ENCODE results near the gene SAMHD1.

DNA sequence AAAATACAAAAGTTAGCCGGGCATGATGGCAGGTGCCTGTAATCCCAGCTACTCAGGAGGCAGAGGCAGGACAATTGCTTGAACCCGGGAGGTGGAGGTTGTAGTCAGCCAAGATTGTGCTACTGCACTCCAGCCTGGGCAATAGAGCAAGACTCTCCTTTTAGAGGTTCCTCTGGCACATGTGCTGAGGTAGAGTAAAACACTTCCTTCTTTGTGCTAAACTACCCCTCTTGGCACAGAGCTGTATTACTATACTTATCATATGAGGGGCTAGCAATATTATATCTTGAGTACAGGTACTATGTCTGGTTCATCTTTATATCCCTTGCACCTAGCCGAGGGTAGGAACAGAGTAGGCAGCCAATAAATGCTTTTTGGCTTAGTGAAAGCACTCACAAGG is 40.2 kb upstream of the SAMHD1 start:
- TF ChIP-seq, protein P1, sequence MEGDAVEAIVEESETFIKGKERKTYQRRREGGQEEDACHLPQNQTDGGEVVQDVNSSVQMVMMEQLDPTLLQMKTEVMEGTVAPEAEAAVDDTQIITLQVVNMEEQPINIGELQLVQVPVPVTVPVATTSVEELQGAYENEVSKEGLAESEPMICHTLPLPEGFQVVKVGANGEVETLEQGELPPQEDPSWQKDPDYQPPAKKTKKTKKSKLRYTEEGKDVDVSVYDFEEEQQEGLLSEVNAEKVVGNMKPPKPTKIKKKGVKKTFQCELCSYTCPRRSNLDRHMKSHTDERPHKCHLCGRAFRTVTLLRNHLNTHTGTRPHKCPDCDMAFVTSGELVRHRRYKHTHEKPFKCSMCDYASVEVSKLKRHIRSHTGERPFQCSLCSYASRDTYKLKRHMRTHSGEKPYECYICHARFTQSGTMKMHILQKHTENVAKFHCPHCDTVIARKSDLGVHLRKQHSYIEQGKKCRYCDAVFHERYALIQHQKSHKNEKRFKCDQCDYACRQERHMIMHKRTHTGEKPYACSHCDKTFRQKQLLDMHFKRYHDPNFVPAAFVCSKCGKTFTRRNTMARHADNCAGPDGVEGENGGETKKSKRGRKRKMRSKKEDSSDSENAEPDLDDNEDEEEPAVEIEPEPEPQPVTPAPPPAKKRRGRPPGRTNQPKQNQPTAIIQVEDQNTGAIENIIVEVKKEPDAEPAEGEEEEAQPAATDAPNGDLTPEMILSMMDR (IDR thresholded peaks at IDR 0.05; ENCODE audit: borderline replicate concordance, extremely low read depth, low read length, poor library complexity, severe bottlenecking), result no peak
- TF ChIP-seq EZH2 (IDR thresholded peaks at IDR 0.05; ENCODE audit: borderline replicate concordance, low read depth, low read length, severe bottlenecking), result no peak

Data from DND-41 (cell line).